HepG2 (cell line): ENCODE measurements around the gene TACC3.

Experiments
- ATF3 ChIP-seq: sonication (generic); formaldehyde crosslinking; IDR thresholded peaks from 2 replicates; pipeline ENCODE4 v1.4.0; 2020; ENCODE audit warnings: missing genetic modification reagents
- BRCA1 ChIP-seq: sonication (generic); formaldehyde crosslinking; IDR thresholded peaks from 2 replicates; pipeline ENCODE4 v1.4.0; 2020; ENCODE audit warnings: missing genetic modification reagents
- CEBPB ChIP-seq: IDR thresholded peaks from 2 replicates; pipeline ENCODE4 v1.6.1; 2011; ENCODE audit warnings: low read depth, low read length, improper control_type of control experiment, borderline replicate concordance
- CTCF ChIP-seq: sonication (generic); formaldehyde crosslinking; IDR thresholded peaks from 2 replicates; pipeline ENCODE4 v1.5.0; 2020; ENCODE audit warnings: mild to moderate bottlenecking, missing genetic modification reagents, moderate library complexity
- DMTF1 ChIP-seq: sonication (generic); formaldehyde crosslinking; IDR thresholded peaks from 2 replicates; pipeline ENCODE4 v1.4.0; 2020; ENCODE audit warnings: mild to moderate bottlenecking, missing genetic modification reagents
- NFIC ChIP-seq: IDR thresholded peaks from 2 replicates; pipeline ENCODE4 v1.6.1; 2012; ENCODE audit warnings: mild to moderate bottlenecking, low read length, inconsistent platforms
- PHF20 ChIP-seq: sonication (generic); formaldehyde crosslinking; IDR thresholded peaks from 2 replicates; pipeline ENCODE4 v1.5.0; 2020; ENCODE audit warnings: mild to moderate bottlenecking, missing genetic modification reagents
- PRDM10 ChIP-seq: sonication (generic); formaldehyde crosslinking; IDR thresholded peaks from 2 replicates; pipeline ENCODE4 v1.4.0; 2020; ENCODE audit warnings: low read depth, missing genetic modification reagents
- PTBP1 ChIP-seq: fragments of 200-400 bp; formaldehyde crosslinking; IDR thresholded peaks from 2 replicates; pipeline ENCODE4 v1.6.1; 2018; ENCODE audit warnings: low read length, low read depth; ENCODE audit not compliant: poor library complexity, severe bottlenecking
- RAD21 ChIP-seq: fragments of 450-650 bp; formaldehyde crosslinking; IDR thresholded peaks from 2 replicates; pipeline ENCODE4 v1.5.0; 2020; ENCODE audit warnings: mild to moderate bottlenecking
- ZNF792 ChIP-seq: IDR thresholded peaks from 2 replicates; pipeline ENCODE4 v1.6.1; 2016

GRCh38 chr4:1770791-1771231, 49.5 kb downstream of the TACC3 start:
- no peak for TF ChIP-seq DMTF1
- TF ChIP-seq PTBP1 = no peak
- peak; percentile 73 for TF ChIP-seq CTCF (CRISPR knock-in tag)
- no peak for TF ChIP-seq ATF3 (CRISPR knock-in tag)
- TF ChIP-seq RAD21 (CRISPR knock-in tag) = peak; percentile 30; the same call in 1 of the 2 replicates
- no peak for TF ChIP-seq PHF20
- no peak for TF ChIP-seq BRCA1 (CRISPR knock-in tag)
- no peak for TF ChIP-seq CEBPB
- no peak for TF ChIP-seq ZNF792 (CRISPR knock-in tag)
- TF ChIP-seq PRDM10 (CRISPR knock-in tag) = no peak
- no peak for TF ChIP-seq NFIC
